Femur (tissue), 1 donor: ENCODE results near the gene RBBP8NL.

Source experiments
- DNase-seq: peaks from one replicate; pipeline ENCODE4 v3.0.0-alpha.2; 2017

RBBP8NL gene

GRCh38 chr20:62427172-62428001, at the start of gene RBBP8NL:
RBBP8NL (minus strand) TSS chr20:62427539; CDS start chr20:62419647, 7,892 bp downstream.
- no peak for DNase-seq

- DNase-seq, result no peak
Measured at GRCh38 chr20:62476056-62476838, 48.9 kb upstream of the RBBP8NL start.

- no peak for DNase-seq
Measured at GRCh38 chr20:62475772-62476055, 48.4 kb upstream of the RBBP8NL start, which contains the start of gene GATA5. GATA5 (minus strand) TSS chr20:62475995; CDS start chr20:62475521, 474 bp downstream.

- no peak for DNase-seq
Measured at GRCh38 chr20:62475027-62475771, 47.9 kb upstream of the RBBP8NL start.

- no peak for DNase-seq
Measured at GRCh38 chr20:62474604-62475026, 47.3 kb upstream of the RBBP8NL start.

GRCh38 chr20:62473717-62474603, 46.6 kb upstream of the RBBP8NL start:
- no peak for DNase-seq

- no peak for DNase-seq
Measured at GRCh38 chr20:62472941-62473585, 45.7 kb upstream of the RBBP8NL start.

GRCh38 chr20:62472138-62472940, 45.0 kb upstream of the RBBP8NL start:
- DNase-seq, result no peak

GRCh38 chr20:62470459-62470858, 43.1 kb upstream of the RBBP8NL start:
- DNase-seq, result no peak

- DNase-seq, result no peak
Measured at GRCh38 chr20:62470001-62470400, 42.7 kb upstream of the RBBP8NL start.

- DNase-seq, result no peak
Measured at GRCh38 chr20:62469352-62469751, 42.0 kb upstream of the RBBP8NL start.

- DNase-seq, result no peak
Measured at GRCh38 chr20:62466806-62467537, 39.6 kb upstream of the RBBP8NL start.

GRCh38 chr20:62466072-62466760, 38.9 kb upstream of the RBBP8NL start:
- DNase-seq, result no peak

GRCh38 chr20:62464990-62465389, 37.7 kb upstream of the RBBP8NL start:
- no peak for DNase-seq

- no peak for DNase-seq
Measured at GRCh38 chr20:62464425-62464770, 37.1 kb upstream of the RBBP8NL start.

- no peak for DNase-seq
Measured at GRCh38 chr20:62463651-62464424, 36.5 kb upstream of the RBBP8NL start.

- no peak for DNase-seq
Measured at GRCh38 chr20:62462976-62463592, 35.7 kb upstream of the RBBP8NL start.

- DNase-seq, result no peak
Measured at GRCh38 chr20:62461834-62462233, 34.5 kb upstream of the RBBP8NL start.
